Coronary artery (tissue), 2 donors: Measurements from ENCODE around the gene ELAVL2.

Experiments
- DNase-seq: peaks from one replicate; pipeline ENCODE4 v3.0.0-alpha.2; 2017; ENCODE audit warnings: low spot score
- H3K27ac ChIP-seq, 2 donors: fragments of 200-600 bp; sonication (generic); one replicate each; pipeline ENCODE4 v1.5.1; 2016 to 2019
- H3K4me3 ChIP-seq: fragments of 200-600 bp; sonication (generic); 2 replicates; pipeline ENCODE4 v1.5.1; 2016; ENCODE audit warnings: mild to moderate bottlenecking, moderate library complexity
- CTCF ChIP-seq: fragments of 200-600 bp; sonication (generic); IDR thresholded peaks from one replicate; pipeline ENCODE4 v1.5.1; 2019; ENCODE audit warnings: antibody characterized with exemption

The ELAVL2 gene

GRCh38 chr9:23665051-23665450 lies 161.0 kb downstream of the ELAVL2 start:
- Histone ChIP-seq H3K27ac (no peak overlapping the region), H3K4me3 (no peak overlapping the region)
- no peak for TF ChIP-seq CTCF
- DNase-seq: no peak

DNA sequence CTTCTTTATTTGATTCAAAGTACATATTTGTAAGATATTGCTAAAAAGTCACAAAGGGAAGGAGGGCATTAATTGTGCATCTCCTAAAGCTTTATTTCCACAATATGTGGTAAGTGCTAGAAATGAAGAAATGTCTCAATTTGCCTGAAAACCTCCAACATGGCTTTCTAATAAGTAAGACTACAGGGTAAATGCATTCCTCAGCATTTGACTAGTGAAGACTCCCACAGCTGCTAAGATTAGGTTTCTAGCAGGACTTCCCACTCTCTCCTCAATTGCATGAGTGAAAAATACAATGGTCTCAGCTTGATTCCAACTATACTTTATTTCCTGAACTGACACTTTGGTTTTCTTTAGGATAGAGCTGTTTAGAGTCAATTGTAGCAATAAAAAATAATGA lies 162.1 kb downstream of the ELAVL2 start:
- no peak for TF ChIP-seq CTCF
- DNase-seq: no peak
- Histone ChIP-seq H3K4me3 (no peak overlapping the region), H3K27ac (no peak overlapping the region)

DNA sequence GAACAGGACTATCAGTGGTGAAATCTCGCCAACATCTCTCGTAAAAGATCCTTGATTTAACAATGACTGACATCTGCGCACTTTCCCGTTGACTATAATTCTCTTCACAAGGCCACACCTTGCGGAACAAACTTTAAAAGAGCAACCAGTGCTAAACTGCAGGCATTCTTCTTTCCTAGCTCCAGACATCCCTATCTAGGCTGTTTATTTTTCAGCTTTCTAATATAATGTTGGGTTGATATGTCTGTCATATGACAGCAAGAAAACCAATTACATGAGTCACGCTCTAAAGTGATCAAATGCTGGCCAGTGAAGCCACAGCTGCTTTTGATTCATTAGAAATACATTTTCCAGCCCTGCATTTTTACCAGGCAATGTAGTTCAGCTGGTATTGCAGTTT lies 162.5 kb downstream of the ELAVL2 start:
- DNase-seq: no peak
- Histone ChIP-seq H3K4me3 (no peak overlapping the region), H3K27ac (no peak overlapping the region)
- no peak for TF ChIP-seq CTCF

DNA sequence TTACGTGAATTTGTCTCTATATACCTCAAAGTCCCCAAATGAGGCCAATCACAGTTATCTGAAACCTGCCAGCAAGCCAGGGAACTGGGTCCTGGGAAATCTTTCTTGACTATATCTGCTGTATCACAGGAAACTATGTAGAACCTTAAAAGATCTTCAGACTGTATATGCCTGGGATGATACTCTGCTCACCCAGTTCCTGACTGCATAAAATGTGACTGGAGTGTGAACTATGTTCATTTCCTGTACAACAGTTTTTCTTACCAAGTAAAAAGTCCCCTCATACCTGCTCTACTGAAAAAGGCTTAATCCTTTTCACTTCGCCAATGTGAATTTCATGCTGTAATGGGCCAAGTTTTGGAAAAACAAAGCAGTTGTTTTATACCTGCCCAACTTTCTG lies 162.9 kb downstream of the ELAVL2 start:
- no peak overlapping the region for H3K27ac ChIP-seq
- no peak for DNase-seq

GRCh38 chr9:23662320-23662719 lies 163.7 kb downstream of the ELAVL2 start:
- H3K27ac ChIP-seq: no peak overlapping the region
- no peak overlapping the region for H3K4me3 ChIP-seq
- no peak for TF ChIP-seq CTCF
- DNase-seq: no peak

More for the DNA sequence above, 162.9 kb downstream of the ELAVL2 start:
- H3K4me3 ChIP-seq: no peak overlapping the region
- TF ChIP-seq CTCF: no peak

GRCh38 chr9:23659346-23660006 lies 166.6 kb downstream of the ELAVL2 start:
- no peak for TF ChIP-seq CTCF
- Histone ChIP-seq H3K4me3 (no peak overlapping the region), H3K27ac (no peak overlapping the region)
- DNase-seq: no peak
